Esophagus muscularis mucosa (tissue), 4 donors: ENCODE measurements around the gene CNNM1. TPM values are rescaled to one million over a fixed set of nuclear protein-coding genes. Genes with fewer than 3 reads are reported as not detected.

ENCODE experiments used
- DNase-seq: peaks from one replicate; pipeline ENCODE4 v3.0.0-alpha.2; 2017; ENCODE audit errors: extremely low spot score
- H3K27ac ChIP-seq, 4 donors: fragments of 200-600 bp; sonication (generic); replicated peaks in 1 of 4; 1 replicate in 3 of 4; 2 replicates in 1 of 4; pipeline ENCODE4 v1.5.1; 2016 to 2019; ENCODE audit warnings: mild to moderate bottlenecking in 1 of 4
- H3K27me3 ChIP-seq, 4 donors: fragments of 200-600 bp; sonication (generic); one replicate each; pipeline versions ENCODE4 v1.5.1 to v1.6.0; 2016 to 2019
- H3K36me3 ChIP-seq, 4 donors: fragments of 200-600 bp; sonication (generic); one replicate each; pipeline ENCODE4 v1.5.1; 2016 to 2019
- H3K4me1 ChIP-seq, 4 donors: fragments of 200-600 bp; sonication (generic); one replicate each; pipeline ENCODE4 v1.5.1; 2016 to 2019
- H3K4me3 ChIP-seq, 4 donors: fragments of 200-600 bp; sonication (generic); 1 replicate in 2 of 4; 2 replicates in 2 of 4; pipeline ENCODE4 v1.5.1; 2016 to 2019; ENCODE audit warnings: mild to moderate bottlenecking in 4 of 4, moderate library complexity in 1 of 4
- H3K9me3 ChIP-seq, 4 donors: fragments of 200-600 bp; sonication (generic); 1 replicate in 3 of 4; 2 replicates in 1 of 4; pipeline ENCODE4 v1.5.1; 2016 to 2019
- EP300 ChIP-seq: sonication (generic); formaldehyde crosslinking; IDR thresholded peaks from one replicate; pipeline ENCODE4 v1.6.1; 2017; ENCODE audit warnings: antibody characterized with exemption
- POLR2A ChIP-seq: fragments of 450-650 bp; IDR thresholded peaks from one replicate; pipeline ENCODE4 v1.6.1; 2017; ENCODE audit warnings: antibody characterized with exemption, moderate library complexity, mild to moderate bottlenecking, low read depth
- POLR2AphosphoS5 ChIP-seq, 2 donors: sonication (generic); formaldehyde crosslinking; IDR thresholded peaks; one replicate each; pipeline ENCODE4 v1.6.1; 2017; ENCODE audit warnings: antibody characterized with exemption in 2 of 2
- whole genome bisulfite sequencing: methylation state at CpG from one replicate; pipeline ENCODE4 v1.1.5; 2018; 5-methylcytosine and 5-hydroxymethylcytosine counted together
- intact Hi-C: fragments of 100-400 bp; cut with DNase I; formaldehyde crosslinking; loops from one replicate; pipeline ENCODE4 v1.15.1; 2023
- total RNA-seq, 4 donors: library from RNA; depleted of rRNA; stranded (reverse); fragments of >200 nt; gene quantifications; one replicate each; pipeline versions ENCODE4 v1.1.0 to v1.2.1, GENCODE V29; 2016
- TF ChIP-seq, protein P1 (sequence below), 3 experiments: fragments of 200-600 bp in 2 of 3; fragments of 450-650 bp in 1 of 3; sonication (generic) in 2 of 3; IDR thresholded peaks; one replicate each; pipeline ENCODE4 v1.5.1; 2017 to 2019; ENCODE audit warnings: antibody characterized with exemption in 3 of 3, mild to moderate bottlenecking in 2 of 3, moderate library complexity in 1 of 3

CNNM1 gene
- total RNA-seq, 4 donors from 2014 or later: 1.7 to 3.4 (median 2.7) TPM

DNA sequence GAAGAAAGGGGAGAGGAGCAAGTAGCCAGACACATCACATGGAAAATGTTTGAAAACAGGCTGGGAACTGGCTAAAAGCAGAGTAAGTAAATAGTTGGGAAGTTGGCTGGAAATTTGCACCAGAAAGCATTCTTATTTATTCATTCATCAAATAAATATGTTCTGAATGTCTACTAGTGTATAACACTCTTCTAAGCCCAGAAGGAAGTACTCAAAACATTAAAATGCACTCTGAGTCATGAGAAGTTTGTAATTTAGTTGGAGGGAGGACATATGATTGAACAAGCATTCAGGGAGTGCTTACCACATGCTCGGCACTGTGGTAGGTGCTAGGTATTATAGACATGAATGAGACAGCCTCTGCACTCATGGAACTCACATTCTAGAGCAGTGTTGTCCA is 37.0 kb upstream of the CNNM1 start:
- 23% methylated on average over 1 of the region's 1 CpG for WGBS
- DNase-seq: no peak
- TF ChIP-seq EP300: no peak
- TF ChIP-seq POLR2AphosphoS5 (IDR thresholded peaks at IDR 0.05): peak; percentile 34 to 62
- Histone ChIP-seq H3K4me3 (no peak overlapping the region), H3K9me3 (no peaks in the 10 kb centered on the region), H3K4me1 (peaks cover 0 to 19% (median 14%) of the 10 kb centered on the region in 4 donors), H3K27ac (peak overlapping the region; percentile 27 to 73 (median 64)), H3K36me3 (no peaks in the 10 kb centered on the region), H3K27me3 (no peaks in the 10 kb centered on the region)
- intact Hi-C loops: no loop called here

DNA sequence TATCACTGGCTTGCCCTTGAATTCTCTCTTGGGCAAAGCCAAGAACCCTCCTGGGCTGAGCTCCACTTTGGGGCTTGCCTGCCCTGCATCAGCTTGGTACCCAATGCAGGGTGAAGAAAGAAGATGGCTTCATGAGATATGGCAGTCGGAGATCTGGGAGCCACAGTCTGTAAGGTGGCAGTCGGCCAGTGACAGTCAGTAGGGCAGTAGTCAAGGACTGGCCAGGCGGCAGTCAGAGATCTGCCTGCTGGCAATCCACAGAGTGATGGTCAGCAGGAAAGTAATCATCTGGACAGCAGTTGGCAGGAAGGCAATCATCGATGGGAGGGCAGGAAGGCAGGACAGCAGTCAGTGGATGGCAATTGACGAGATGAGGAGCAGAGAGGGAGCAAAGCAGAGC is 32.6 kb upstream of the CNNM1 start:
- TF ChIP-seq POLR2AphosphoS5 (IDR thresholded peaks at IDR 0.05): no peak
- TF ChIP-seq POLR2A: no peak
- TF ChIP-seq, protein P1, sequence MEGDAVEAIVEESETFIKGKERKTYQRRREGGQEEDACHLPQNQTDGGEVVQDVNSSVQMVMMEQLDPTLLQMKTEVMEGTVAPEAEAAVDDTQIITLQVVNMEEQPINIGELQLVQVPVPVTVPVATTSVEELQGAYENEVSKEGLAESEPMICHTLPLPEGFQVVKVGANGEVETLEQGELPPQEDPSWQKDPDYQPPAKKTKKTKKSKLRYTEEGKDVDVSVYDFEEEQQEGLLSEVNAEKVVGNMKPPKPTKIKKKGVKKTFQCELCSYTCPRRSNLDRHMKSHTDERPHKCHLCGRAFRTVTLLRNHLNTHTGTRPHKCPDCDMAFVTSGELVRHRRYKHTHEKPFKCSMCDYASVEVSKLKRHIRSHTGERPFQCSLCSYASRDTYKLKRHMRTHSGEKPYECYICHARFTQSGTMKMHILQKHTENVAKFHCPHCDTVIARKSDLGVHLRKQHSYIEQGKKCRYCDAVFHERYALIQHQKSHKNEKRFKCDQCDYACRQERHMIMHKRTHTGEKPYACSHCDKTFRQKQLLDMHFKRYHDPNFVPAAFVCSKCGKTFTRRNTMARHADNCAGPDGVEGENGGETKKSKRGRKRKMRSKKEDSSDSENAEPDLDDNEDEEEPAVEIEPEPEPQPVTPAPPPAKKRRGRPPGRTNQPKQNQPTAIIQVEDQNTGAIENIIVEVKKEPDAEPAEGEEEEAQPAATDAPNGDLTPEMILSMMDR (IDR thresholded peaks at IDR 0.05): no peak
- no peak for TF ChIP-seq EP300
- WGBS: 58% methylated on average over 5 of the region's 5 CpGs
- peaks cover 0 to 10% (median 5%) of the 10 kb centered on the region in 4 donors for H3K4me1 ChIP-seq
- intact Hi-C loops: no loop called here
- H3K9me3 ChIP-seq: no peaks in the 10 kb centered on the region
- DNase-seq: peak; percentile 89
- no peaks in the 10 kb centered on the region for H3K36me3 ChIP-seq
- no peak overlapping the region for H3K27ac ChIP-seq
- no peaks in the 10 kb centered on the region for H3K27me3 ChIP-seq
- no peak overlapping the region for H3K4me3 ChIP-seq

DNA sequence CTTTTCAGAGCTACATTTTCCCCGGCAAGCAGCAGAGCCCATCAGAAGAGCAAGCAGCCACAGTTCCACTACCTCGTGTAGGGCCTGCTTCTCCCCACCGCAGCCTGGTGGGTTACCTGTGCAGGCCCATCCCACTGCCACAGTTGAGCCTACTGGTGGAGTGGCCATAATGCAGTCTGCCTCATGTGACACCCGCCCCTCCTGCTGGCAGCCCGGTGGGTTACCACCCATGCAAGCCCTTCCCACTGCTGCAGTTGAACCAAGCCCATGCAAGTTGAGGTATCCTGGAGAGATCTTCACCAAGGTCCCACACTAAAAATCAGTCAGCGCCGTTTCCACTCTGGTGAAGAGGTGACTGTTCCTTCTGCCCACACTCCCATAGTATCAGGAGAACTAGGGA is 32.1 kb upstream of the CNNM1 start:
- TF ChIP-seq POLR2AphosphoS5 (IDR thresholded peaks at IDR 0.05): no peak
- TF ChIP-seq, protein P1 (IDR thresholded peaks at IDR 0.05): no peak
- TF ChIP-seq EP300: no peak
- no peak for TF ChIP-seq POLR2A
- Histone ChIP-seq H3K36me3 (no peaks in the 10 kb centered on the region), H3K4me3 (no peak overlapping the region), H3K27ac (no peak overlapping the region), H3K9me3 (no peaks in the 10 kb centered on the region), H3K27me3 (no peaks in the 10 kb centered on the region), H3K4me1 (peaks cover 0 to 6% (median 2%) of the 10 kb centered on the region in 4 donors)
- intact Hi-C loops: no loop called here
- peak; percentile 79 for DNase-seq
- WGBS: 89% methylated on average over 4 of the region's 7 CpGs

DNA sequence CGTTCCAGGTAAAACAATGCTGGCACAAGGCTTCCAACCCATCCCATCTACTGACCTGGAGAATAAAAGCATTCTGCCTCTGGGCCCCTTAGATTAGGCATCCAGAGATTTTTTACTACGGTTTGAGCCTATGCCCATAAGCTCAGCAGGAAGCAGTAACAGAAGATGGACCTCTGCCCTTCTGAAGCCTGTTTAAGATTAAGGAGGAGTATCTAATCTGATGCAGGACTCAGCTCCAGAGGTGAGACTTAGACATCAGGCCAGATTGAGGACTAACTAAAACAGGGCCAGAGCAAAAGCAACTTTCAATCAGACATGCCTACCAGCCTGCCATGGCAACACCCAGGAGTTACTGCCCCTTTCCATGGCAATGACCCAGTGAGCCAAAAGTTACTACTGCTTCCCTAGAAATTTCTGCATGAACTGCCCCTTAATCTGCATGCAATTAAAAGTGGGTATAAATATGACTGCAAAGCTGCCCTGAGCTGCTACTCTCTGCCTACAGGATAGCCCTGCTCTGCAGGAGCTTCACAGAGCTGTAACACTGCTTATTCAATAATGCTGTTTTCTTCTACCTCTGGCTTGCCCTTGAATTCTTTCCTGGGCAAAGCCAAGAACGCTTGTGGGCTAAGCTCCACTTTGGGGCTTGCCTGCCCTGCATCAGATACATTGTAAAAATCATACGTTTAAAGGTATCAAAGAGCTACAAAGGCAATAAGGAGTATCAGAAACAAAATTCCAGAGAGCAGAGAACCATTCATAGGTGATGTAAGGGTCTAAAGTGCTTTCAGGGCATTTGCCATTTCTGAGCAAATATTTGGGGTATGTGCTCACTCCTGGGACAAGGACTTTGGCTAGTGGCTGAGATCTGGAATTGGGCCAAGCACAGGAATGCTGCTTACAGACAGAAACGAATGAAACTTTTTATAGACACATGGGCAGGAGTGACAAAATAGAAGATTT is 25.0 kb upstream of the CNNM1 start:
- H3K27ac ChIP-seq: peak overlapping the region in 1 of 4 donors; percentile 17
- no peaks in the 10 kb centered on the region for H3K27me3 ChIP-seq
- H3K9me3 ChIP-seq: peaks cover 0 to 5% (median 4%) of the 10 kb centered on the region in 4 donors
- DNase-seq: no peak
- H3K4me1 ChIP-seq: peaks cover 0 to 16% (median 14%) of the 10 kb centered on the region in 4 donors
- TF ChIP-seq POLR2AphosphoS5 (IDR thresholded peaks at IDR 0.05): no peak
- no peak for TF ChIP-seq EP300
- TF ChIP-seq, protein P1 (IDR thresholded peaks at IDR 0.05): no peak
- TF ChIP-seq POLR2A: no peak
- intact Hi-C loops: no loop called here
- no peak overlapping the region for H3K4me3 ChIP-seq
- 29% methylated on average over 5 of the region's 5 CpGs for WGBS
- no peaks in the 10 kb centered on the region for H3K36me3 ChIP-seq

DNA sequence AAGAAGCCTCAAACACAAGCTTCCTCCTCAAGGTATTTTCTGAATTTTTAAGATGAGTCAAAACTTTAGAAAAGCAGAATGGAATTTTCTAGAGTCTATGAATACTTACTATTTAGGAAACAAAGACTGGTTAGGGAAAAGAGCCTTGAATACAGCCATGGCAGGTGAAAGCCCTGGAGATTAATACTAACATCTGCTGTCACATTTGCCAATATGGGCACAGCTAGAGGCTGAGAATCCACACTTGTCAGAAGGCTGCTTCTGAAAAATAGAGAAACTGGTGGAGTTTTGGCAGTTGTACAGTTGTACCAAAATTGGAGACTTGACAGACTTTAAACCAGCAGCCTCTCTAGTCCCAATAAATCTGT is 24.3 kb upstream of the CNNM1 start:
- Histone ChIP-seq H3K4me1 (peaks cover 0 to 16% (median 14%) of the 10 kb centered on the region in 4 donors), H3K9me3 (peaks cover 0 to 11% (median 10%) of the 10 kb centered on the region in 4 donors), H3K27ac (peak overlapping the region in 1 of 4 donors; percentile 17), H3K36me3 (no peaks in the 10 kb centered on the region), H3K4me3 (no peak overlapping the region), H3K27me3 (no peaks in the 10 kb centered on the region)
- no peak for DNase-seq
- intact Hi-C loops: no loop called here
- TF ChIP-seq POLR2A (no peak), POLR2AphosphoS5 (IDR thresholded peaks at IDR 0.05) (no peak)
- TF ChIP-seq, protein P1 (IDR thresholded peaks at IDR 0.05): no peak
